HG02571 (cell line): ENCODE results near the gene GTPBP6.
"Not testable (repeated sequence)": the region's sequence is repeated elsewhere in the genome, so short reads cannot be mapped to it uniquely, and the experiment has no call there.

Source experiments
- ATAC-seq: cut with Tn5 transposase; IDR thresholded peaks from one replicate; pipeline ENCODE4 v1.9.1; 2021; ENCODE audit warnings: mild to moderate bottlenecking, moderate library complexity; ENCODE audit not compliant: unreplicated experiment

The GTPBP6 gene

DNA sequence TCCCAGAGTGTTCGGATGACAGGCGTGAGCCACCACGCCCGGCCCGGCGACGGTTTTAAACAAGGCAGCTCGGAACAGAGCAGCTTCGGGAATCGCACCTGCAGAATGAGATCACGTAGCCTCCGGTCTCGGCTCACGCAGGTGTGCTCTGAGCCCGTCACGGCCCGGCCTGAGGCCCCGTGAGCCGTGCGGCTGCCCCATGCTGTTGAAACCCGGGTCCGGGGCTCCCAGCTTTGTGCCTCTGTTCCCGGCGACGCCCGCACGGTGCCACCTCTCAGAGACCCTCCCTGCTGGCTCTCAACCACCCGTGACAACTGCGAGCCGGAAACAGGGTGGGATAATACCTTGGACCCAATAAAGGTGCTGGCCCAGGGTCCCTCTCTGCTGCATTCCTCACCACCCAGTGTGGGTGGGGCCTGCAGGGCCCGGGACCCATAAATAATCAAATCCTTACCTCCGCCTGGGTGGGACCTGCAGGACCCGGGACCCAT is 50.8 kb downstream of the GTPBP6 start:
- ATAC-seq, result no peak

DNA sequence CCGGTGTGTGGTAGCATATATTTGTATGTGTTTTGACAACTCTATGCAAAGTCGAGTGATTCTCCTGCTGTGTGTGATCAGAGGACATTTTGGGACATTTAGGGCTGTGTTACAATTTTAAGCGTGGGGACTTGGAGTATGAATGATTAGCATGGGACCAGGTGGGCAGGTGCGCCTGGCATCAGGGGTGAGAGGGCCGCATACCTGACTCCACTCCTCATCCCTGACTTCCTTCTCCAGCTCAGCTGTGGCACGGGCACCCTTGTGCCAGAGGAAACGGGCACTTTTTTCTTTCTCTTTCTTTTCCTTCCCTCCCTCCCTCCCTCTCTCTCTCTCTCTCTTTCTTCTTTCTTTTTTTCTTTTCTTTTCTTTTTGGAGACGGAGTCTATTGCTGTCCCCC is 53.1 kb downstream of the GTPBP6 start:
- no peak for ATAC-seq

DNA sequence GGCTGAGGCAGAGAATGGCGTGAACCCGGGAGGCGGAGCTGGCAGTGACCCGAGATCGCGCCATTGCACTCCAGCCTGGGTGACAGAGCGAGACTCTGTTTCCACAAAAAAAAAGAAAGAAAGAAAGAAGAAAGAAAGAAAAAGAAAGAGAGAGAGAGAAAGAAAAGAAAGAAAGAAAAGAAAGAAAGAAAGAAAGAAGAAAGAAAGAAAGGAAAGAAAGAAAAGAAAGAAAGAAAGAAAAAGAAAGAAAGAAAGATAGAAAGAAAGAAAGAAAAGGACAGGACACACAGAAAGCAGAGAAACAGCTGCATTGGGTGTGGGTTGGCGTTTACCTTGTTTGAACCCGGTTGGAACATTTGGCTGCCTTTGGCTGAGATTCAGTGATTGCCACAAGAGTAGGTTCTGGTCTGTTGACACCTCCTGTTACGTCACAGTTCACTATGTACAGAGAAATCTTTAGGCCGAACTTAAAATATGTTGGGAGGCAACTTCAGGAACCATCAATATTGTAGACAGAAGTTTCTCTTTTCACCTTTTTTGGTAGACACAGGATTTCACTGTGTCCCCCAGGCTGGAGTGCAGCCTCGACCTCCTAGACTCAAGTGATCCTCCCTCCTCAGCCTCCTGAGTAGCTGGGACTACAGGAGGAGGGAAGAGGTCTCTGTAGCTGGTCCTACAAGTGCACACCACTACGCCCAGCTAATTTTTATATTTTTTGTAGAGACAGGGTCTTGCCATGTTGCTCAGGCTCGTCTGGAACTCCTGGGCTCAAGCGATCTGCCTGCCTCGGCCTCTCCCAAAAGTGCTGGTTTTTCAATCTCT is 53.8 kb downstream of the GTPBP6 start:
- no peak for ATAC-seq

DNA sequence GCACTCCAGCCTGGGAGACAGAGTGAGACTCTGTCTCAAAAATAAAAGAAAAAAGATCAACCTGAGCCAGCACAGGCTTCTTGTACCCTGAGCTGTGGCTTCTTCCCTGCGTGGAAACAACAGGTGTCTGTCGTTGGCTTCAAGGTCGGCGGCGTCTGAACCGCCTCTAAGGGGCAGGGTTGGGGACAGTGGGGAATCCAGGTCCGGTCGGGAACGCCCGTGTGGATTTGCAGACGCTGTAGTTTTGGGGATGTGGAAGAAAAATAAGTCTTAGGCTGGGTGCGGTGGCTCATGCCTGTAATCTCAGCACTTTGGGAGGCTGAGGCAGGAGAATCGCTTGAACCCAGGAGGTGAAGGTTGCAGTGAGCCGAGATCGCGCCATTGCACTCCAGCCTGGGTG is 54.6 kb downstream of the GTPBP6 start:
- ATAC-seq, result not testable (repeated sequence)

DNA sequence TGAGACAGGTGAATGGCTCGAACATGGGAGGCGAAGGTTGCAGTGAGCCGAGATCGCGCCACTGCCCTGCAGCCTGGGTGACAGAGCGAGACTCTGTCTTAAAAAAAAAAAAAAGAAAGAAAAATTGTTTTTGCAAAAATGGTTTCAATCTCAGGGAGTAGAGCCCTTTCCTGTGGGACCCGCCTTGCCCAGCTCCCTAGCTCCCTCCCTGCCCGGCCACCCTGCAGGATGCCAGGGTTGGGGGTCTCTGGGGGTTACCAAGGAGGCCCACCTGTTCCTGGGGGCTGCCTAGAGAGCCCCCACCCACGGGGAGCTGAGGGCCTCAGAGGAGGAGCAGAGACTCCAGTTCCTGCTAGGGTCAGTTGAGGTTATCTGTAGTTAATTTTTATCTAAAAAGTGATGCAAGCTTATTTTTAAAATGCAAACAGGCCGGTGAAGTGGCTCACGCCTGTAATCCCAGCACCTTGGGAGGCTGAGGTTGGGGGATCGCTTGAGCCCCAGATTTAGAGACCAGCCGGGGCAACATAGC is 56.2 kb downstream of the GTPBP6 start:
- no peak for ATAC-seq

DNA sequence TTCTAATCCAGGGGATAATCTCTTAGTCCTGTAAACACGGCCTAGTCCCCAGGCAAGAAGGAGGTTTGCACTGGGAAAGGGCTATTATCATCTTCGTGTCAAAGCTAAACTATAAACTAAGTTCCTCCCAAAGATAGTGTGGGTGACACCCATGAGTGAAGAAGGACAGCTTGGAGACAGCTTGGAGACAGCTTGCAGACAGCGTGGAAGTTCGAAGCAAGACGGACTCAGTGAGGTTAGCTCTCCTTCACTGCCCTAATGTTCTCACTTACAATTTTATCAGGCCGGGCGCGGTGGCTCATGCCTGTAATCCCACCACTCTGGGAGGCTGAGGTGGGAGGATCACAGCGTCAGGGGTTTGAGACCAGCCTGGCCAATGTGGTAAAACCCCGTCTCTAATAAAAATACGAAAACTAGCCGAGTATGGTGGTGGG is 56.7 kb downstream of the GTPBP6 start:
- ATAC-seq, result no peak

DNA sequence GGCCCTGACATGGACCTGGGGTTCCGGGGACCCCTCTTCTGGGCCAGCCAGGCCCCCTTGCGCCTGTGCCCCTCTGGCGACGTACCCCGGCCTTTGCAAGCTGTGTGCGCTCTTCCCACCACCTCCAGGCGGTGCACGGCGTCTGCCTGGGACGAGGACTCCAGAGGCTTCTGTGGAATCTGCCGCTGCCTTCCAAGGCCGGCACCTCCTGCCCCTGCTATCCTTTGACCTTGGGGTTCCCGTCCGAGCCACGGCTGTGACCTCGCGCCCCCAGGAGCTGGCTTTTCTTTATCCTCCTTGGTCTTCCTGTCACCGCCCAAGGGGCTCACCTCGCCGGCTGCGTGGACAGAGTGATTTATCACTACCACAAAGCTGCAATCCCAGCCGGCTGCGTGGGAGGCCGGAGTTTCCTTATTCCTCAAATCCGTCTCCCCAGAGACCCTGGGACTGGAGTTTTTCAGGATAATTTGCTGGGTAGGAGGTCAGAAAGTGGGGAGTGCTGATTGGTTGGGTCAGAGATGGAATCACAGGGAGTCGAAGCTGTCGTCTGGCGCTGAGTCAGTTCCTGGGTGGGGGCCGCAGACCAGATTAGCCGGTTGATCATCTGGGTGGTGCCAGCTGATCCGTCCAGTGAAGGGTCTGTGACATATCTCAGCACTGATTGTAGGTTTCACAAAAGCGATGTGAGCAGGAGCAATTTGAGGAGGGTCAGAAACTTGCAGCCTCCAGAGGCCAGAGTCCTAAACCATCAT is 57.3 kb downstream of the GTPBP6 start:
- ATAC-seq, result no peak

DNA sequence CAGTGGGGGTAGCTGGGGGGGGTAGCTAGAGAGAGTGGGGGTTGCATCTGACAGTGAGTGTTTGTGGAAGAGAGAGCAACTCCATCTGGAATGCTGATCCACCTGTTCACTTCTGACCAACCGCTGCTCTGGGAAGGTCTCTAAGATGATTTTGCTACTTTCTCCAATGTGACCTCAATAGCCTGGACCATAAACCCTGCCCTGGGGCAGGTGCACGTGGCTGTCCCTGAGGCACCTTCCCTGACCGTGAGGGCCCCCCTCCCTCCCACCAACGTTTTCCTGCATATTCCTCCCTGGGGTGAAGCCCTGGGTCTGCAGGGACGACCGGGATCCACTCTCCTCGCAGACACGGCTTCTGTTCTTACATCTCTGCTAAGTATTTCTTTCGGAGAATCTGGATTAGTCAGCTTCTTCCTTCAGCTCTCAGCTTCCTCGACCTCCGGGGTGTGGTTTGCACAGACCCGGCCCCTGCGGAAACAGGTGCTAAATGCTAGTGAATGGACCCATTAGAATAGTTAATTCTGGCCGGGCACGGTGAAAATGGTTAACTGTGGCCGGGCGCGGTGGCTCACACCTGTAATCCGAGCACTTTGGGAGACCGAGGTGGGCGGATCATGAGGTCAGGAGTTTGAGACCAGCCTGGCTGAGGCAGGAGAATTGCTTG is 58.8 kb downstream of the GTPBP6 start:
- ATAC-seq, result no peak

DNA sequence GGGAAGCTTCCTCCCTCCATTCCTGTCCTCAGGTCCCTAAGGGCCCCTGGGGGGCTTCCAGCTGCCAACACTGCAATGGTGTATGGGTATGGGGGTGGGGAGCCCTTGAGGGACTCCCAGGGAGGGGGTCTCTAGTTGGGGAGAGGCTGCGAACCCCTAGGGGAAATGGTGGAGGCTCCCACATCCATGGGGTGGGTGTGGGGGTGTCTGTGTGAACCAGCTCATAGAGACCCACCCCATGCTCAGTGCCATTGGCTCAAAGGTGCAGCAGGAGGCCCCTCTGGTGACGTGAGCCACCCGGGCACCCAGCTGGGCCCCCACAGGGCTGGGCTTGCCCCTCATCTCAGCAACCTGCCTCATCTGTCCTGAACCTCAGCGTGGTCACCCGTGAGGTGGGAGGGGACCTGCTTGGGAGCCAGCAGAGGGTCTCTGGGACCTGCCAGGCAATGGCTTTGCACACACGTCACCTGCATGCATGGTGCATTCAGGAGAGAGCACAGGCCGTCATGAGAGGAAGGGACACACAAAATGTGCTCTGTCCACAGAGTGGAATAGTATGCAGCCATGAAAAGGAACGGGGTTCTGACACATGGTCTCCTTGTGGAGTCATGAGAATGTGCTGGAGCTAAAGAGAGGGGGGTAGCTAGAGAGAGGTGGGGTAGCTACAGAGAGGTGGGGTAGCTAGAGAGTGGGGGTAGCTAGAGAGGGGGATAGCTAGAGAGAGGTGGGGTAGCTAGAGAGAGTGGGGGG is 60.1 kb downstream of the GTPBP6 start:
- ATAC-seq, result no peak

DNA sequence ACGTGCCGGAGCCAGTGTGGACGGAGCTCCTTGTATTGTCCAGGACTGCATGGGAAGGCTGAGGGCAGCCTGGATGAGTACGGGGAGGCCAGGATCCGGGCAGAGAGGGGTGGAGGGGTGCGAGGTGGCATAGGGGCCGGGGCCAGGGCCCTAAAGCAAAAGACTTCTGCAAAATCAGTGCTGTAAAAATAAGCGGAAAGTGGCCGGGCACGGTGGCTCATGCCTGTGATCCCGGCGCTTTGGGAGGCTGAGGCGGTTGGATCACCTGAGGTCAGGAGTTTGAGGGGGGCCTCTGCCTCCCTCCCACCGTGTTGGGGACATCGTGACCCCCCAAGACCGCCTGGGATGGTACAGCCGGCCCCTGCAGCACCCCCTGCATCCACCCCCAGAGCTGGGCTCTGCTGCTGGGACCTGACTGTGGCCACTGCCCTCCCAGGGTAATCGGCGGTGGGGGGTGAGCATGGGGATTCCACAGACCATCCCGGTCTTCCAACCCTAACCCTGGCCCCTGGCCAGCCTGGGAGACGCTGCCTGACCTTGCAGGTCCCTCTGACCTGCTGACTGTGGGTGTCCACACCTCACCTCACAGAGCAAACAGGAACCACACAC is 60.8 kb downstream of the GTPBP6 start:
- ATAC-seq, result no peak

DNA sequence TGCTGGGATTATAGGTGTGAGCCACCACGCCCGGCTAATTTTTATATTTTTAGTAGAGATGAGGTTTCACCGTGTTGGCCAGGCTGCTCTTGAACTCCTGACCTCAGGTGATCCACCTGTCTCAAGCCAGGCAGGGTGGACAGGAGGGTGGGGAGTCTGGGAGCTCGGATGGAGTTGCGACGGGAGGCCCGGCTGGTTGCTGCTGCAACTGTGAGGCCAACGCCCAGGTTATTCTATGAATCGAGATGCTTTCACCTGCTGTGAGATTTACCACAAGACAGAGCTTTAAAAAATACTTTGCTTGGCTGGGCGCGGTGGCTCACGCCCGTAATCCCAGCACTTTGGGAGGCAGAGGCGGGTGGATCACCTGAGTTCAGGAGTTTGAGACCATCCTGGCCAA is 61.5 kb downstream of the GTPBP6 start:
- not testable (repeated sequence) for ATAC-seq

DNA sequence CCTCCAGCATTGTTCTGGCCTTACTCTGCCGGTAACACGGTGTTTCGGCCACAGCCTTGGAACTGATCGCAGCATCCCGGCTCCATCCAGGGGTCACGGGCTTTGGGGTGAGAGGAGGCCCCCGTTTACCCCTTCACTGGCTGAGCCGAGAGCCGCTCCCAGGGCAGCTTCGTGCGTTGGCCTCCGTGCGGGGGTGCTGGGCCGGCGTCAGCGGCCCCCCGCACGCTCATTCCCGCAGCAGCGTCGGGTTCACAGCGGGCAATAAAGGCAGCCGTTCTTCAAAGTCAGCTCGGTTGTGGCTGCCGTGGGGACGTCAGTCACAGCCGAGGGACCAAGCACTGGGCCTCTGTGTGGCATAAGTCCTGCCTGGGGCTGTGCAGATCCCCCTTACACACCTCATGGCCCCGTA is 62.7 kb downstream of the GTPBP6 start:
- no peak for ATAC-seq
